ENCODE results near the gene SCARB1.

Gene SCARB1

GRCh38 chr12:124753993-124754392, 109.7 kb downstream of the SCARB1 start:
- Mint-ChIP-seq H3K27ac (no peak overlapping the region), H3K4me3 (no peak overlapping the region), H3K4me1 (no peaks in the 10 kb centered on the region), H3K9me3 (peaks cover 7% of the 10 kb centered on the region), H3K36me3 (peaks cover 10% of the 10 kb centered on the region), H3K27me3 (peaks cover 34% of the 10 kb centered on the region)
- no peak for ATAC-seq (ENCODE audit: low read depth)
- no peak for DNase-seq (ENCODE audit: low spot score in 2 of 2)

- no peak for ATAC-seq (ENCODE audit: low read depth)
- Mint-ChIP-seq H3K4me1 (no peaks in the 10 kb centered on the region), H3K27me3 (peaks cover 34% of the 10 kb centered on the region), H3K36me3 (peaks cover 10% of the 10 kb centered on the region), H3K27ac (no peak overlapping the region), H3K9me3 (peaks cover 7% of the 10 kb centered on the region), H3K4me3 (no peak overlapping the region)
- DNase-seq (ENCODE audit: low spot score in 2 of 2), result no peak
These were observed 110.5 kb downstream of the SCARB1 start for GRCh38 chr12:124753228-124753591.

GRCh38 chr12:124752437-124753227, 111.0 kb downstream of the SCARB1 start:
- Mint-ChIP-seq H3K27ac (no peak overlapping the region), H3K27me3 (peaks cover 33% of the 10 kb centered on the region), H3K4me1 (no peaks in the 10 kb centered on the region), H3K36me3 (peaks cover 9% of the 10 kb centered on the region), H3K4me3 (no peak overlapping the region), H3K9me3 (peaks cover 6% of the 10 kb centered on the region)
- no peak for ATAC-seq (ENCODE audit: low read depth)
- no peak for DNase-seq (ENCODE audit: low spot score in 2 of 2)

- Mint-ChIP-seq H3K27ac (no peak overlapping the region), H3K4me1 (no peaks in the 10 kb centered on the region), H3K27me3 (peaks cover 28% of the 10 kb centered on the region), H3K4me3 (no peak overlapping the region), H3K9me3 (peaks cover 4% of the 10 kb centered on the region), H3K36me3 (peaks cover 7% of the 10 kb centered on the region)
- ATAC-seq (ENCODE audit: low read depth), result no peak
- no peak for DNase-seq (ENCODE audit: low spot score in 2 of 2)
These were observed 111.9 kb downstream of the SCARB1 start for GRCh38 chr12:124751654-124752355.

- H3K27ac Mint-ChIP-seq, result no peak overlapping the region
- ATAC-seq (ENCODE audit: low read depth) (peak; percentile 35), DNase-seq (ENCODE audit: low spot score in 2 of 2) (no peak)
- peaks cover 27% of the 10 kb centered on the region for H3K27me3 Mint-ChIP-seq
- H3K36me3 Mint-ChIP-seq, result peaks cover 2% of the 10 kb centered on the region
- H3K9me3 Mint-ChIP-seq, result no peaks in the 10 kb centered on the region
- H3K4me1 Mint-ChIP-seq, result peaks cover 3% of the 10 kb centered on the region
- H3K4me3 Mint-ChIP-seq, result no peak overlapping the region
These were observed 112.7 kb downstream of the SCARB1 start for GRCh38 chr12:124750787-124751471.

- Mint-ChIP-seq H3K4me1 (peaks cover 7% of the 10 kb centered on the region), H3K27ac (no peak overlapping the region), H3K36me3 (peaks cover 2% of the 10 kb centered on the region), H3K9me3 (no peaks in the 10 kb centered on the region), H3K27me3 (peaks cover 28% of the 10 kb centered on the region), H3K4me3 (no peak overlapping the region)
- DNase-seq (ENCODE audit: low spot score in 2 of 2), result no peak
- no peak for ATAC-seq (ENCODE audit: low read depth)
These were observed 113.5 kb downstream of the SCARB1 start for GRCh38 chr12:124750149-124750656.

- no peak for DNase-seq (ENCODE audit: low spot score in 2 of 2)
- Mint-ChIP-seq H3K4me1 (peaks cover 7% of the 10 kb centered on the region), H3K9me3 (no peaks in the 10 kb centered on the region), H3K4me3 (no peak overlapping the region), H3K36me3 (peaks cover 2% of the 10 kb centered on the region), H3K27me3 (peaks cover 26% of the 10 kb centered on the region), H3K27ac (no peak overlapping the region)
- no peak for ATAC-seq (ENCODE audit: low read depth)
These were observed 113.9 kb downstream of the SCARB1 start for GRCh38 chr12:124749725-124750124.

GRCh38 chr12:124747426-124748161, 116.1 kb downstream of the SCARB1 start:
- no peak for ATAC-seq (ENCODE audit: low read depth)
- no peaks in the 10 kb centered on the region for H3K36me3 Mint-ChIP-seq

GRCh38 chr12:124746649-124747425, 116.8 kb downstream of the SCARB1 start:
- H3K4me1 Mint-ChIP-seq, result peaks cover 7% of the 10 kb centered on the region
- DNase-seq (ENCODE audit: low spot score in 2 of 2), result no peak
- H3K27me3 Mint-ChIP-seq, result peaks cover 18% of the 10 kb centered on the region

More at GRCh38 chr12:124747426-124748161, 116.1 kb downstream of the SCARB1 start:
- Mint-ChIP-seq H3K27me3 (peaks cover 20% of the 10 kb centered on the region), H3K4me1 (peaks cover 7% of the 10 kb centered on the region), H3K4me3 (no peak overlapping the region), H3K27ac (no peak overlapping the region), H3K9me3 (no peaks in the 10 kb centered on the region)
- DNase-seq (ENCODE audit: low spot score in 2 of 2), result no peak

GRCh38 chr12:124745891-124746570, 117.6 kb downstream of the SCARB1 start:
- Mint-ChIP-seq H3K4me3 (no peak overlapping the region), H3K4me1 (peaks cover 7% of the 10 kb centered on the region), H3K27ac (no peak overlapping the region), H3K9me3 (no peaks in the 10 kb centered on the region), H3K36me3 (no peaks in the 10 kb centered on the region), H3K27me3 (peaks cover 23% of the 10 kb centered on the region)
- no peak for DNase-seq (ENCODE audit: low spot score in 2 of 2)
- ATAC-seq (ENCODE audit: low read depth), result no peak

More at GRCh38 chr12:124746649-124747425, 116.8 kb downstream of the SCARB1 start:
- Mint-ChIP-seq H3K9me3 (no peaks in the 10 kb centered on the region), H3K4me3 (no peak overlapping the region), H3K36me3 (no peaks in the 10 kb centered on the region), H3K27ac (no peak overlapping the region)
- ATAC-seq (ENCODE audit: low read depth), result no peak

- no peak overlapping the region for H3K4me3 Mint-ChIP-seq
- H3K27ac Mint-ChIP-seq, result no peak overlapping the region
- DNase-seq (ENCODE audit: low spot score in 2 of 2) (no peak), ATAC-seq (ENCODE audit: low read depth) (no peak)
- no peaks in the 10 kb centered on the region for H3K9me3 Mint-ChIP-seq
- H3K4me1 Mint-ChIP-seq, result peaks cover 7% of the 10 kb centered on the region
- no peaks in the 10 kb centered on the region for H3K36me3 Mint-ChIP-seq
- peaks cover 23% of the 10 kb centered on the region for H3K27me3 Mint-ChIP-seq
These were observed 118.2 kb downstream of the SCARB1 start for GRCh38 chr12:124745465-124745890.

- ATAC-seq (ENCODE audit: low read depth) (peak; percentile 43), DNase-seq (ENCODE audit: low spot score in 2 of 2) (no peak)
- no peaks in the 10 kb centered on the region for H3K36me3 Mint-ChIP-seq
- peaks cover 29% of the 10 kb centered on the region for H3K27me3 Mint-ChIP-seq
- H3K4me1 Mint-ChIP-seq, result peaks cover 7% of the 10 kb centered on the region
- no peak overlapping the region for H3K27ac Mint-ChIP-seq
- no peak overlapping the region for H3K4me3 Mint-ChIP-seq
- peaks cover 2% of the 10 kb centered on the region for H3K9me3 Mint-ChIP-seq
These were observed 118.8 kb downstream of the SCARB1 start for GRCh38 chr12:124744659-124745464.
